Endothelial cell of umbilical vein (primary cell): Measurements from ENCODE around the gene ZMYM5.

Source experiments
- CTCF ChIP-seq, 2 donors: IDR thresholded peaks; 1 replicate in 1 of 2; 2 replicates in 1 of 2; pipeline ENCODE4 v1.5.1; 2011; ENCODE audit warnings: low read length in 2 of 2, mild to moderate bottlenecking in 2 of 2, moderate library complexity in 2 of 2, control low read depth in 1 of 2, inconsistent platforms in 1 of 2, low read depth in 1 of 2; ENCODE audit not compliant: insufficient read depth in 1 of 2; ENCODE audit errors: extremely low read depth in 1 of 2
- MAX ChIP-seq: IDR thresholded peaks from 2 replicates; pipeline ENCODE4 v1.6.1; 2011; ENCODE audit not compliant: insufficient read depth, insufficient read length
- POLR2A ChIP-seq: IDR thresholded peaks from 2 replicates; pipeline ENCODE4 v1.6.1; 2012; ENCODE audit warnings: low read depth, mild to moderate bottlenecking, control low read depth, low read length
- POLR2AphosphoS5 ChIP-seq: IDR thresholded peaks from 2 replicates; pipeline ENCODE4 v1.6.1; 2012; ENCODE audit warnings: low read depth, mild to moderate bottlenecking, control low read depth, low read length, moderate library complexity; ENCODE audit not compliant: insufficient read depth

GRCh38 chr13:19860884-19861655 lies 2.4 kb downstream of the ZMYM5 start:
- TF ChIP-seq CTCF (IDR thresholded peaks at IDR 0.05; ENCODE audit: extremely low read depth in 1 of 2, insufficient read depth in 1 of 2, low read depth in 1 of 2, low read length in 2 of 2) (no peak), MAX (no peak), POLR2A (no peak), POLR2AphosphoS5 (no peak)
